Neutrophil (primary cell): ENCODE results near the gene TPI1.
"Not testable (repeated sequence)": the region's sequence is repeated elsewhere in the genome, so short reads cannot be mapped to it uniquely, and the experiment has no call there.

Source experiments
- H3K27ac ChIP-seq: fragments of 200-600 bp; sonication (generic); 2 replicates; pipeline ENCODE4 v1.5.1; 2016; ENCODE audit warnings: mild to moderate bottlenecking, moderate library complexity
- H3K27me3 ChIP-seq: fragments of 200-600 bp; sonication (generic); 2 replicates; pipeline ENCODE4 v1.6.0; 2016; ENCODE audit warnings: mild to moderate bottlenecking
- H3K36me3 ChIP-seq: fragments of 200-600 bp; sonication (generic); 2 replicates; pipeline ENCODE4 v1.5.1; 2017
- H3K4me1 ChIP-seq, 2 experiments: fragments of 200-600 bp in 1 of 2; sonication (generic) in 1 of 2; 1 replicate in 1 of 2; 2 replicates in 1 of 2; pipeline versions ENCODE4 v1.5.1 to v1.6.1; 2013 to 2016; ENCODE audit warnings: low read depth in 1 of 2, low read length in 1 of 2, mild to moderate bottlenecking in 1 of 2, moderate library complexity in 1 of 2; ENCODE audit not compliant: control insufficient read depth in 1 of 2, insufficient read depth in 1 of 2
- H3K4me3 ChIP-seq, 2 experiments: fragments of 200-600 bp in 1 of 2; sonication (generic) in 1 of 2; 1 replicate in 1 of 2; 2 replicates in 1 of 2; pipeline ENCODE4 v1.5.1; 2013 to 2016; ENCODE audit warnings: low read depth in 1 of 2, low read length in 1 of 2, mild to moderate bottlenecking in 1 of 2, moderate library complexity in 1 of 2
- H3K9me3 ChIP-seq: fragments of 200-600 bp; sonication (generic); 2 replicates; pipeline ENCODE4 v1.5.1; 2016
- CTCF ChIP-seq: fragments of 200-600 bp; sonication (generic); IDR thresholded peaks from 2 replicates; pipeline ENCODE4 v1.5.1; 2016; ENCODE audit warnings: antibody characterized with exemption

Gene TPI1

GRCh38 chr12:6890789-6891645 is 23.7 kb downstream of the TPI1 start:
- Histone ChIP-seq H3K4me1 (peaks cover 52 to 55% of the 10 kb centered on the region in 2 experiments), H3K27me3 (no peaks in the 10 kb centered on the region), H3K9me3 (no peaks in the 10 kb centered on the region), H3K4me3 (peak overlapping the region; percentile 59 to 71), H3K27ac (peak overlapping the region; percentile 85), H3K36me3 (no peaks in the 10 kb centered on the region)
- peak; percentile 97 for TF ChIP-seq CTCF

GRCh38 chr12:6891646-6892001 is 24.3 kb downstream of the TPI1 start:
- no peaks in the 10 kb centered on the region for H3K36me3 ChIP-seq
- peak overlapping the region; percentile 85 for H3K27ac ChIP-seq
- H3K9me3 ChIP-seq, result no peaks in the 10 kb centered on the region
- no peak for TF ChIP-seq CTCF
- no peaks in the 10 kb centered on the region for H3K27me3 ChIP-seq
- peaks cover 48 to 53% of the 10 kb centered on the region in 2 experiments for H3K4me1 ChIP-seq
- peak overlapping the region; percentile 59 to 71 for H3K4me3 ChIP-seq

- not testable (repeated sequence) for H3K9me3 ChIP-seq
These were observed 25.4 kb downstream of the TPI1 start for GRCh38 chr12:6892683-6893082.

GRCh38 chr12:6894321-6894720 is 27.0 kb downstream of the TPI1 start:
- Histone ChIP-seq H3K4me1 (peaks cover 40 to 46% of the 10 kb centered on the region in 2 experiments), H3K4me3 (no peak overlapping the region), H3K27ac (peak overlapping the region; percentile 89), H3K36me3 (no peaks in the 10 kb centered on the region), H3K9me3 (no peaks in the 10 kb centered on the region), H3K27me3 (no peaks in the 10 kb centered on the region)
- no peak for TF ChIP-seq CTCF

More at GRCh38 chr12:6892683-6893082, 25.4 kb downstream of the TPI1 start:
- peaks cover 42 to 43% of the 10 kb centered on the region in 2 experiments for H3K4me1 ChIP-seq
- H3K36me3 ChIP-seq, H3K27me3 ChIP-seq, H3K4me3 ChIP-seq, H3K27ac ChIP-seq: not testable (repeated sequence)

DNA sequence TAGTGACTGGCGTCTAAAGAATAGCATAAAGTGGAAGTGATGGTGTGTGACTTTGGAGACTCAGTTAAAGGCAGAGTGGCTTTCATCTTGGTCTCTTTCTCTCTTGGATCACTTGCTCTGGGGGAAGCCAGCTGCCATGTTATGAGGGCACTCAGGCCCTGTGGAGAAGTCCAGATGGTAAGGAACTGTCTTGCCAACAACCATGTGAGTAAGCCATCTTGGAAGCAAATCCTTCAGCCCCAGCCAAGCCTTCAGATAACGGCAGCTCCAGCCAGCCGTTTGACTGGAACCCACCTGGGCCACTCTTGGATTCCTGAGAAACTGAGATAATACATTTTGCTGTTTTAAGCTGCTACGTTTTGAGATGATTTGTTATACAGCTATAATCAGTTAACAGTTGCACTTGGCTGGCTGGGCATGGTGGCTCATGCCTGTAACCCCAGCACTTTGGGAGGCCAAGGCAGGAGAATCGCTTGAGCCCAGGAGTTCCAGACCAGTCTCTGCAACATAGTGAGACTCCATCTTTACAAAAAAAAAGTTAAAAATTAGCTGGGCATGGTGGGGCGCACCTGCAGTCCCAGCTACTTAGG is 29.6 kb downstream of the TPI1 start:
- TF ChIP-seq CTCF, result no peak
- Histone ChIP-seq H3K4me3 (no peak overlapping the region), H3K9me3 (no peaks in the 10 kb centered on the region)

DNA sequence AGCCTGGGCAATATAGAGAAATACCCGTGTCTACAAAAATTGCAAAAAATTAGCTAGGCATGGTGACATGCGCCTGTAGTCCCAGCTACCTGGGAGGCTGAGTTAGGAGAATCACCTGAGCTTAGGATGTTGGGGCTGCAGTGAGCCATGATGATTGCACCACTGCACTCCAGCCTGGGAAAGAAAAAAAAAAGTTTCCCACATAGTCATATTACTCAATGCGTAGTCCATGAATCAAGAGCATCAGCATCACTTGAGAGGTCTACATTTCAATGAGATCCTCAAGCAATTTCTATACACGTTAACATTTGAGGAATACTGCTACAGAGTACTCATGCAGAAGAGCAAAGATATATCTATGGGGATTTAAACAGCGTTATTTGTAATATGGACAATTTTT is 32.1 kb downstream of the TPI1 start:
- peaks cover 31 to 36% of the 10 kb centered on the region in 2 experiments for H3K4me1 ChIP-seq
- no peaks in the 10 kb centered on the region for H3K9me3 ChIP-seq
- TF ChIP-seq CTCF, result no peak
- H3K27ac ChIP-seq, result peak overlapping the region; percentile 60
- no peaks in the 10 kb centered on the region for H3K36me3 ChIP-seq
- H3K27me3 ChIP-seq, result no peaks in the 10 kb centered on the region
- no peak overlapping the region for H3K4me3 ChIP-seq

More for the DNA sequence above, 29.6 kb downstream of the TPI1 start:
- no peaks in the 10 kb centered on the region for H3K27me3 ChIP-seq
- peaks cover 31 to 38% of the 10 kb centered on the region in 2 experiments for H3K4me1 ChIP-seq
- no peak overlapping the region for H3K27ac ChIP-seq
- no peaks in the 10 kb centered on the region for H3K36me3 ChIP-seq
